Esophagus (tissue), 2 donors: ENCODE data around the gene PDE4DIP. TPM values are rescaled to one million over a fixed set of nuclear protein-coding genes. Genes with fewer than 3 reads are reported as not detected.
"Not testable (repeated sequence)": the region's sequence is repeated elsewhere in the genome, so short reads cannot be mapped to it uniquely, and the experiment has no call there.

Experiments used
- H3K27ac ChIP-seq, 2 donors: one replicate each; pipeline ENCODE4 v1.5.1; 2013; ENCODE audit warnings: low read depth in 2 of 2, mild to moderate bottlenecking in 2 of 2, inconsistent platforms in 1 of 2, low read length in 1 of 2, moderate library complexity in 1 of 2
- H3K27me3 ChIP-seq, 2 donors: one replicate each; pipeline ENCODE4 v1.6.1; 2013; ENCODE audit warnings: low read length in 2 of 2, control low read depth in 1 of 2, mild to moderate bottlenecking in 1 of 2; ENCODE audit not compliant: insufficient read depth in 2 of 2, control insufficient read depth in 1 of 2
- H3K36me3 ChIP-seq, 2 donors: one replicate each; pipeline ENCODE4 v1.6.1; 2013; ENCODE audit warnings: low read length in 1 of 2; ENCODE audit not compliant: control insufficient read depth in 2 of 2, insufficient read depth in 2 of 2
- H3K4me1 ChIP-seq, 2 donors: one replicate each; pipeline ENCODE4 v1.6.1; 2013; ENCODE audit warnings: low read length in 1 of 2; ENCODE audit not compliant: control insufficient read depth in 2 of 2, insufficient read depth in 2 of 2
- H3K4me3 ChIP-seq, 2 donors: one replicate each; pipeline ENCODE4 v1.5.1; 2013; ENCODE audit warnings: low read length in 2 of 2, mild to moderate bottlenecking in 2 of 2, low read depth in 1 of 2, moderate library complexity in 1 of 2
- H3K9me3 ChIP-seq, 2 donors: one replicate each; pipeline ENCODE4 v1.6.1; 2013; ENCODE audit warnings: mild to moderate bottlenecking in 2 of 2, low read depth in 1 of 2, low read length in 1 of 2, moderate library complexity in 1 of 2; ENCODE audit not compliant: control insufficient read depth in 2 of 2, insufficient read depth in 1 of 2
- WGBS, 2 donors: extraction: QIAGEN DNeasy Blood & Tissue Kit; methylation state at CpG; one replicate each; pipeline ENCODE4 v1.1.7; 2013; 5-methylcytosine and 5-hydroxymethylcytosine counted together
- polyA plus RNA-seq, 2 donors: library from polyadenylated mRNA; stranded (reverse); fragments of 200-250 nt; gene quantifications; one replicate each; pipeline ENCODE4 v1.2.3, GENCODE V29; 2013
- donor health status: healthy with polysubstance abuse.
- donor health status: Bipolar disorder and iron deficiency.

Gene PDE4DIP
- polyA plus RNA-seq, 2 donors: 7.2 to 9.0 TPM

DNA sequence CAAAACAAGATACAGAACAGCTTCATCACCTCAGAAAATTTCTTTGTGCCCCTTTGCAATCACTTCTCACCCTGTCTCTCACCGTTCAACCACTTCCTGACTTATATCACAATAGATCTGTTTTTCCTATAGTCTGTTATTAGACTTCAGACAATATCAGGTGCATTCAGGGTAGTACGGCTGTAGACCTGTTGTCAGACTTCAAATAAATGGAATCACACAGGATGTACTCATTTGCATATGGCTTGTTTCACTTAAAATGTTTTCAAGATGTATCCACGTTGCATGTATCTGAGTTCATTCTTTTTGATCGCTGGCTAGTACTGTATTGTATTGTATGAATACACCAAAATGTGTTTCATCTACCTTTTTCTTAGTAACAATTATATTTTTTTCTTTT, 104.5 kb downstream of the PDE4DIP start:
- not testable (repeated sequence) for H3K27ac ChIP-seq, H3K4me1 ChIP-seq, H3K9me3 ChIP-seq, H3K4me3 ChIP-seq, H3K27me3 ChIP-seq, H3K36me3 ChIP-seq
- 74 to 80% methylated on average over 4 of the region's 4 CpGs for WGBS, 2 donors

DNA sequence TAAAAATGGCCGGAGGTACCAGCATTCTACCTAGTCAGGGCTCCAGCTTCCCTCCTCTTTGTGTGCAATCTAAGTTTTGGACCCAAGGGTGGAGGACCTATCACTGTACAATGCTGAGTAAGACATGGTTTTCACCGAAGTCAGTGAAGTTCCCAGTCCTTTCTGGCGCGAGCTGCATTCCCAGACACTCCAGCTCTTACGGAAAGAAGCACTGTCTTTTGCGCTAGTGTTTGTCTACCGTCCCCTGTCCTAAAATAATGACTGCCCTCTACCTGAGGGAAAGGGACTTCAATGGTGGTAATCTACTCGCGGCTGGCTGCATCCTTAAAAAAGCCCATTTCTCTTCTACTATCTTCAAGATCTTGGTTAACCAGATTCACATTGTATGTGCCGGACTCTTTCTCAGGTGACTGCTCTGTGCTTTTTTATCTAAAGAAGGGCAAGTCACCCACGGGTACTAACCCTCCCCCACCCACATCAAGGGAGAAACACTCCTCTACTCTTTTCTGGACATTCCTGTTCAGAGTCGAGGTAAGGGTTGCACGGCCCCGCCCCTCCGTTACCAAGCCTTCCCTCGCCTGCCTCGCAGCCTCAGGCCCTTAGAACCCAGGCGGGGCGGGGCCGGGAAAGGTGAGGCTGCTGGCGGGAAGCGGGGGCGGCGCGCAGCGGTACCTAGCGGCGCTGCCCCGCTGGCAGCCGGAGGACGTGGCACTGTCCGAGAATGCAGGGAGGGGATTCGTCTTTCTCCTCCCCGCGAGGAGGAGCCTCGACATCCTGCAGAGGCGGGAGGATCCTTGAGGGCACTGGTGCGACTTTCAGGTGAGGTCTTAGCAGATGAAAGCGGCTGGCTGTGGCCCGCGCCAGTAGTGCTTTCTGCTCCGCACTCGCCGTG, 107.4 kb downstream of the PDE4DIP start:
- Histone ChIP-seq H3K27ac (peak overlapping the region; percentile 71 to 73), H3K4me3 (peak overlapping the region; percentile 49 to 54)
- not testable (repeated sequence) for H3K27me3 ChIP-seq, H3K4me1 ChIP-seq, H3K36me3 ChIP-seq, H3K9me3 ChIP-seq
- 4 to 6% methylated on average over 12 to 32 of the region's 44 CpGs for WGBS, 2 donors

DNA sequence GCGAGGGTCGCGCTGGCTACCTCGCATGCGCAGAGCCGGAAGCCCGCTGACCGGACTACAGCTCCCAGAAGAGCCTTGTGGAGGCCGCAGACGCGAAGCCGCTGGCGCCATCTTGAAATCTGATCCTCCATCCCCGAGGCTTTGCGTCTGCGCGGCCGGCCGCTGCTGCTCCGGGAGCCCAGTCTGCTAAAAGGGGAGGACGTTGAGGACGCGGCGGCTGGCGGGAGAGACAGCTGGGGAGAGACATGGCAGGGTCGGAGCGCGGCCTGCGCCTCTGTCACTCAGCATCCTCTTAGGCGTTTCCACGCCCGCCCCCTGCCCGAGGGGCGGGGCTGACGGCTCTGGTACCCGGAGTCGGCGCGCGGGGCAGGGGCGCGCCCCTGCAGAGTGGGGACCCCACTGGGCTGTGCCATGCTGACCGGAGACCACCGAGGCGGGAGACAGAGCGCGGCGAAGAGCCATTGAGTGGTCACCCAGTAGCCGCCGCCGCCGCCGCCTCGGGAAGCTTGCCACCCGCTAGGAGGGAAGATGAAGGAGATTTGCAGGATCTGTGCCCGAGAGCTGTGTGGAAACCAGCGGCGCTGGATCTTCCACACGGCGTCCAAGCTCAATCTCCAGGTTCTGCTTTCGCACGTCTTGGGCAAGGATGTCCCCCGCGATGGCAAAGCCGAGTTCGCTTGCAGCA, 108.2 kb downstream of the PDE4DIP start:
- H3K27ac ChIP-seq: peak overlapping the region; percentile 71 to 73
- WGBS, 2 donors: 0 to 1% methylated on average over 12 to 35 of the region's 66 CpGs
- H3K4me1 ChIP-seq, H3K9me3 ChIP-seq, H3K36me3 ChIP-seq, H3K27me3 ChIP-seq: not testable (repeated sequence)
- H3K4me3 ChIP-seq: peak overlapping the region; percentile 49 to 58

DNA sequence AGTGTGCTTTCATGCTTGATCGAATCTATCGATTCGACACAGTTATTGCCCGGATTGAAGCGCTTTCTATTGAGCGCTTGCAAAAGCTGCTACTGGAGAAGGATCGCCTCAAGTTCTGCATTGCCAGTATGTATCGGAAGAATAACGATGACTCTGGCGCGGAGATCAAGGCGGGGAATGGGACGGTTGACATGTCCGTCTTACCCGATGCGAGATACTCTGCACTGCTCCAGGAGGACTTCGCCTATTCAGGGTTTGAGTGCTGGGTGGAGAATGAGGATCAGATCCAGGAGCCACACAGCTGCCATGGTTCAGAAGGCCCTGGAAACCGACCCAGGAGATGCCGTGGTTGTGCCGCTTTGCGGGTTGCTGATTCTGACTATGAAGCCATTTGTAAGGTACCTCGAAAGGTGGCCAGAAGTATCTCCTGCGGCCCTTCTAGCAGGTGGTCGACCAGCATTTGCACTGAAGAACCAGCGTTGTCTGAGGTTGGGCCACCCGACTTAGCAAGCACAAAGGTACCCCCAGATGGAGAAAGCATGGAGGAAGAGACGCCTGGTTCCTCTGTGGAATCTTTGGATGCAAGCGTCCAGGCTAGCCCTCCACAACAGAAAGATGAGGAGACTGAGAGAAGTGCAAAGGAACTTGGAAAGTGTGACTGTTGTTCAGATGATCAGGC, 108.8 kb downstream of the PDE4DIP start:
- H3K27me3 ChIP-seq, H3K9me3 ChIP-seq, H3K36me3 ChIP-seq, H3K4me1 ChIP-seq: not testable (repeated sequence)
- peak overlapping the region in 1 of 2 donors; percentile 55 for H3K27ac ChIP-seq
- WGBS, 2 donors: 3 to 4% methylated on average over 24 of the region's 28 CpGs
- H3K4me3 ChIP-seq: peak overlapping the region; percentile 48 to 56

DNA sequence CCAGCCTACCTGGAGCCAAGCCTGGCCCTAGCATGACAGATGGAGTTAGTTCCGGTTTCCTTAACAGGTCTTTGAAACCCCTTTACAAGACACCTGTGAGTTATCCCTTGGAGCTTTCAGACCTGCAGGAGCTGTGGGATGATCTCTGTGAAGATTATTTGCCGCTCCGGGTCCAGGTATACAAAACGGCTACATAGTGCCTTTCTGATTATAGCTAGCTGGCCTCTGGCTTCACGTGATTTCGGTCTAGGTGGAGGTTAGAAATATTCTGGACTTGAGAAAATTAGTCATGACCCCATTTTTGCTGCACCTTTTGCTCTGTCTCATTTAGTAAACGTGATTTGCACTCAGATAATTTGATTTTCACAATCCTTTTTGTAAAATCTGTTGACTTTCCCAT, 109.5 kb downstream of the PDE4DIP start:
- H3K36me3 ChIP-seq, H3K27me3 ChIP-seq, H3K27ac ChIP-seq, H3K4me1 ChIP-seq, H3K4me3 ChIP-seq, H3K9me3 ChIP-seq: not testable (repeated sequence)
- 36 to 46% methylated on average over 6 of the region's 7 CpGs for WGBS, 2 donors

DNA sequence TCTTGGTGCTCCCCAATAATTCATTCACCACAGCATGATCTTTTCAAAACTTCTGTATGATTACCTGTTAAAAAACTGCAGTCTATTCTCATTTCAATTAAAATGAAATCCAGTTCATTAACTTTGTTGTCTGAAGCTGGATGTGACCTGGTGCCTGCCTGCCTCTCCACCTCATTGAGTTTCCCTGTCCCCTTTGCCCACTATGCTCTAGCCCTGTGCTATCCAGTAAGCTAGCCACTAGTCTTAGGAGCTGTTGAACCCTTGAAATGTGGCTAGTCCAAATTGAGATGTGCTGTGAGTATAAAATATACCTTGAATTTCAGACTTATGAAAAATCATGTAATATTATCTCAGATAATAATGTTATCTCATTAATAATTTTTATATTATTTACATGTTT, 114.1 kb downstream of the PDE4DIP start:
- H3K4me3 ChIP-seq, H3K4me1 ChIP-seq, H3K36me3 ChIP-seq, H3K27me3 ChIP-seq, H3K27ac ChIP-seq, H3K9me3 ChIP-seq: not testable (repeated sequence)

DNA sequence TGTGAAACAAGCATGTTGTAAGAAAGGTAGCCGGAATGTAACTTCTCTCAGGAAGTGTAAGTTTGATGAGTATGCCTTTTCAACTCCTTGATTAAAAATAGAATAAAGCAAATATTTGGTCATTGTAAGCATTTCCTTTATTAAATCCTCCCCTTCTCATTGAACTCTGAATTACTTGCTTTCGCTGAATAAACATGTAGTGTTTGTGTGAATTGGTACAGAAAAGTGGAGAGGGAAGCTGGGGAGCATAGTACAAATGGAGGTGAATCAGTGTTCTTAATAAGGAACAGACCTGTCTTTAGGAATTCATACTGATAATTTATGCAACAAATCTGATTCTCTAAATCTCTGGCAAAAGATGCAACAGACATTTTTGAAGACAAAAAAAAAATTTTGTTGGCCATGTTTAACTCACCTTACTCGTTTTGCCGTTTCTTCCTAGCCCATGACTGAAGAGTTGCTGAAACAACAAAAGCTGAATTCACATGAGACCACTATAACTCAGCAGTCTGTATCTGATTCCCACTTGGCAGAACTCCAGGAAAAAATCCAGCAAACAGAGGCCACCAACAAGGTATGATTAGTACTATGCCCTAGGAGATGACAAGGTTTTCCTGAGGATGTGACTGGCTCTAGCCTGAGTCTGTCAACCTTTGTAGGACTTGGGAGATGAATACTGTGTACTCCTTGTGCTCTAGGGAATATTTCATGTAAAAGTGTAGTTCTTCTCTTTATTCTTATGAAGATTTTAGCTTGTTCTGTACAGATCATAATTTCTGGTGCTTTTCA, 116.2 kb downstream of the PDE4DIP start:
- H3K4me3 ChIP-seq, H3K27me3 ChIP-seq, H3K36me3 ChIP-seq, H3K27ac ChIP-seq, H3K4me1 ChIP-seq, H3K9me3 ChIP-seq: not testable (repeated sequence)
- 73 to 92% methylated on average over 1 of the region's 4 CpGs for WGBS, 2 donors

DNA sequence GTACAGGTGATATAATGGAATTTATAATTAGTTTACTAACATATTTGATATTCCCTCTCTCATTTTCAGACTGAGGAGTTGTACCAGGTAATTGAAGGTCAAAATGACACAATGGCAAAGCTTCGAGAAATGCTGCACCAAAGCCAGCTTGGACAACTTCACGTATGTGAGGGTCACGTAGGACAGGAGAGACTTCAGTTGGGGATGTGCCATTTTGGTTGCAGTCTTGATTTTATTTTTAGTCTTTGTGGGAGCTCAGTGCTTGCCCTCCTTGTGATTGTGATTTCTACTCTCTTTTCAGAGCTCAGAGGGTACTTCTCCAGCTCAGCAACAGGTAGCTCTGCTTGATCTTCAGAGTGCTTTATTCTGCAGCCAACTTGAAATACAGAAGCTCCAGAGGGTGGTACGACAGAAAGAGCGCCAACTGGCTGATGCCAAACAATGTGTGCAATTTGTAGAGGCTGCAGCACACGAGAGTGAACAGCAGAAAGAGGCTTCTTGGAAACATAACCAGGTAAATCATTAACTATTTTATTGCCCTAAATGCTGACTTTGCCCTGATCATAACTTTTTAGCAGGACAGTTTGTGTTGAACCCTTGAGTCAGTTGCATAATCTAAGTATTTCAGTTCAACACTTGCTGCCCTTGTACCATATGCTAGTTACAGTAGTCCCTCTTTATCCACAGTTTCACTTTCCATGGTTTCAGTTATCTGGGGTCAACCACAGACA, 118.1 kb downstream of the PDE4DIP start:
- not testable (repeated sequence) for H3K4me3 ChIP-seq, H3K27me3 ChIP-seq, H3K4me1 ChIP-seq, H3K9me3 ChIP-seq, H3K27ac ChIP-seq, H3K36me3 ChIP-seq
- 67 to 89% methylated on average over 3 of the region's 6 CpGs for WGBS, 2 donors

DNA sequence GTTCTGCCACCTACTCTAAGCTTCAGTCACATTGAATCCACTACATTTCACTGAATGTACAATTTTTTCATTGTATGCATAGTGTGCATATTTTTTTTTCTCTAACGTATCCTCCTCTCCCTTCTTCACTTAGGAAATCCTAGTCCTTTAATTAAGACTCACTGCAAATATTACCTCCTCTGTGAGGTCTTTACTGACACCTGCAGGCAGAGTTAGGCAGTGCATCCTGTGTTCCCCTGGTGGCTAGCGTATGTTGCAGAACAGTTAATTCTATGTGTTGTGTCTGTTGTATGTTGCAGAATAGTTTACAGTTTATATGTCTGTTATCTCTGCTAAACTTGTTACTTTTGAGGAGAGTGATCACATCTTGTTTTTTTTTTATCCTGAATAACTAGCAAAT, 121.9 kb downstream of the PDE4DIP start:
- not testable (repeated sequence) for H3K36me3 ChIP-seq, H3K27ac ChIP-seq, H3K4me1 ChIP-seq, H3K9me3 ChIP-seq, H3K4me3 ChIP-seq, H3K27me3 ChIP-seq
- WGBS, 2 donors: 13 to 38% methylated on average over 1 of the region's 2 CpGs
